ENCODE measurements around the gene CFAP300. TPM values are rescaled to one million over a fixed set of nuclear protein-coding genes. Genes with fewer than 3 reads are reported as not detected.

Gene CFAP300
- total RNA-seq, 1 donor from 2014 or later = not detected

DNA sequence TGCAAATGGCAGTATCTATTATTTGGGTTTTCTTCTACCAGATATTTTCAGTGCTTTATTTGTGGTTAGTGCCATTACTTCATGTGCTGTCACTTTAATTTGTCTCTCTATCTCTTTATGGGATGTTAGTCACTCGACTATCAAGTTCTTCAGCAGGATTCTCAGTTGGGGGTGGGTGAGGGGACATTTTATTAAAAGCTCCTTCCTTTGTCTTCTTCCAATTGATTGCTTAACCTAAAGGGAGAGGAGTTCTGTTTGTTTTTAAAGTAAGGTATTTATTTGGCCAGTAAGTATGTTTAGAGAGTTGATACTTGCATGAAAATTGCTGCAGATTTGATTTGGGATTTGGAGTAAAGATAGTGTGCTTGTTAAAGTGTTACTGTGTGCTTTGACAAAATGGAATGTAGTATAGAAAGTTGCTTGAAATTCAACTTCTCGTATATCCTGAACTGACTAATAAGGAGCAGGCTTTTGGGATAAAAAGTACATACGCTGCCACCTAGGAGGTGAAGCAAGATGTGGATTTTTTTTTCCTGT is 73.3 kb downstream of the CFAP300 start:
- no peak for DNase-seq (ENCODE audit: low read depth in 2 of 2)

DNA sequence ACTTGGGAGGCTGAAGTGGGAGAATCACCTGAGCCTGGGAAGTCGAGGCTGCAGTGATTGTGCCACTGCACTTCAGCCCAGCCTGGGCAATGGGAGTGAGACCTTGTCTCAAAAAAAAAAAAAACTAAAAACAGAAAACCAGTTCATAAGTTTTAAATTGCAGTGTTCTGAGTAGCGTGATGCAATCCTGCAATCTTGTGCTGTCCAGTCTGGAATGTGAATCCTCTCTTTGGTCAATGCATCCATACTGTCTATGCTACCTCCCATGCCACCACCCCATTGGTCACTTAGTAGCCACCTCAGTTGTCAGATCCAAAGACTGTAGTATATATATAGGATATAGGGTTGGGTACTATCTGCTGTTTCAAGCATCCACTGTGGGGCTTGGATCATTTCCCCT is 74.1 kb downstream of the CFAP300 start:
- DNase-seq (ENCODE audit: low read depth in 2 of 2) = no peak

Other genes starting within 250 kb of the CFAP300 start
- gene CEP126, start 132.4 kb upstream of the CFAP300 start, total RNA-seq = 0.40 and 0.65 TPM in 2 replicates
- gene ANGPTL5, start 130.9 kb upstream of the CFAP300 start, total RNA-seq = not detected in 2 replicates
- 54.5 and 94.6 TPM in 2 replicates for gene YAP1, start 63.0 kb downstream of the CFAP300 start, total RNA-seq